GM12878 (cell line): ENCODE data around the gene KANSL3. TPM values are rescaled to one million over a fixed set of nuclear protein-coding genes. Genes with fewer than 3 reads are reported as not detected.

ENCODE experiments used
- BCL11A ChIP-seq: IDR thresholded peaks from 2 replicates; pipeline ENCODE4 v1.6.1; 2011; ENCODE audit warnings: low read depth, low read length
- EGR1 ChIP-seq, 2 experiments: IDR thresholded peaks; 1 replicate in 1 of 2; 2 replicates in 1 of 2; pipeline ENCODE4 v1.6.1; 2011 to 2012; ENCODE audit warnings: low read depth in 2 of 2, low read length in 2 of 2, borderline replicate concordance in 1 of 2, mild to moderate bottlenecking in 1 of 2, moderate library complexity in 1 of 2
- FOS ChIP-seq: IDR thresholded peaks from 3 replicates; pipeline ENCODE4 v1.6.1; 2011; ENCODE audit warnings: borderline replicate concordance; ENCODE audit not compliant: insufficient read length; ENCODE audit errors: extremely low read depth
- GATAD2B ChIP-seq: fragments of 450-650 bp; conservative IDR thresholded peaks from 2 replicates; pipeline ENCODE4 v1.6.1; 2017; ENCODE audit warnings: low read depth, mild to moderate bottlenecking, moderate library complexity
- POLR2AphosphoS5 ChIP-seq: IDR thresholded peaks from 2 replicates; pipeline ENCODE4 v1.6.1; 2011; ENCODE audit warnings: mild to moderate bottlenecking, low read length, inconsistent platforms
- SMARCA5 ChIP-seq: fragments of 450-650 bp; IDR thresholded peaks from 2 replicates; pipeline ENCODE4 v1.6.1; 2017; ENCODE audit warnings: mild to moderate bottlenecking
- TCF12 ChIP-seq: IDR thresholded peaks from 2 replicates; pipeline ENCODE4 v1.6.1; 2011; ENCODE audit warnings: low read depth, mild to moderate bottlenecking, low read length
- polyA plus RNA-seq, 11 experiments: library from polyadenylated mRNA; depleted of rRNA in 4 of 11; unstranded in 6 of 11; stranded (reverse) in 5 of 11; fragments of >200 nt; fragmentation: Nextera tagmentation in 4 of 11; fragmentation: Illumina TruSeq in 1 of 11; extraction: Ambion mirVana in 4 of 11; extraction: Trizol in 1 of 11; gene quantifications; 1 replicate in 1 of 11; 2 replicates in 10 of 11; pipeline versions ENCODE4 v1.2.1 to v1.2.3, GENCODE V29; 2011 to 2016; ENCODE audit warnings: inconsistent platforms in 2 of 11, missing spikeins in 2 of 11, low read depth in 1 of 11
- total RNA-seq, 4 experiments: library from RNA; depleted of rRNA in 3 of 4; stranded (reverse); fragments of >200 nt in 3 of 4; fragmentation: Illumina TruSeq in 1 of 4; extraction: Trizol in 1 of 4; gene quantifications; 2 replicates each; pipeline versions ENCODE4 v1.2.1 to v1.2.3, GENCODE V29; 2013 to 2021
- TF ChIP-seq, protein P1 (sequence below): IDR thresholded peaks from 2 replicates; pipeline ENCODE4 v1.6.1; 2012; ENCODE audit warnings: improper control_type of control experiment, low read depth, low read length; ENCODE audit not compliant: insufficient replicate concordance
- TF ChIP-seq, protein P2 (sequence below): IDR thresholded peaks from 2 replicates; pipeline ENCODE4 v1.6.1; 2011; ENCODE audit warnings: low read depth, low read length, improper control_type of control experiment, borderline replicate concordance
- TF ChIP-seq, protein P3 (sequence below): fragments of 450-650 bp; IDR thresholded peaks from 2 replicates; pipeline ENCODE4 v1.6.1; 2017; ENCODE audit warnings: antibody characterized with exemption, mild to moderate bottlenecking, moderate library complexity
- TF ChIP-seq, protein P4 (sequence below): IDR thresholded peaks from 2 replicates; pipeline ENCODE4 v1.6.1; 2012; ENCODE audit warnings: low read depth, low read length, improper control_type of control experiment
- TF ChIP-seq, protein P5 (sequence below): IDR thresholded peaks from 2 replicates; pipeline ENCODE4 v1.6.1; 2011; ENCODE audit warnings: low read depth, mild to moderate bottlenecking, low read length, moderate library complexity, borderline replicate concordance; ENCODE audit errors: extremely low read depth
- TF ChIP-seq, protein P6 (sequence below): IDR thresholded peaks from 2 replicates; pipeline ENCODE4 v1.6.1; 2012; ENCODE audit warnings: low read depth, low read length, improper control_type of control experiment

The KANSL3 gene
- total and polyA plus RNA-seq, 10 of the 15 experiments (the other 5 are each of a cell fraction or from before 2014, with no cell fraction given), result 5.6 to 25.9 (median 16.7) TPM

DNA sequence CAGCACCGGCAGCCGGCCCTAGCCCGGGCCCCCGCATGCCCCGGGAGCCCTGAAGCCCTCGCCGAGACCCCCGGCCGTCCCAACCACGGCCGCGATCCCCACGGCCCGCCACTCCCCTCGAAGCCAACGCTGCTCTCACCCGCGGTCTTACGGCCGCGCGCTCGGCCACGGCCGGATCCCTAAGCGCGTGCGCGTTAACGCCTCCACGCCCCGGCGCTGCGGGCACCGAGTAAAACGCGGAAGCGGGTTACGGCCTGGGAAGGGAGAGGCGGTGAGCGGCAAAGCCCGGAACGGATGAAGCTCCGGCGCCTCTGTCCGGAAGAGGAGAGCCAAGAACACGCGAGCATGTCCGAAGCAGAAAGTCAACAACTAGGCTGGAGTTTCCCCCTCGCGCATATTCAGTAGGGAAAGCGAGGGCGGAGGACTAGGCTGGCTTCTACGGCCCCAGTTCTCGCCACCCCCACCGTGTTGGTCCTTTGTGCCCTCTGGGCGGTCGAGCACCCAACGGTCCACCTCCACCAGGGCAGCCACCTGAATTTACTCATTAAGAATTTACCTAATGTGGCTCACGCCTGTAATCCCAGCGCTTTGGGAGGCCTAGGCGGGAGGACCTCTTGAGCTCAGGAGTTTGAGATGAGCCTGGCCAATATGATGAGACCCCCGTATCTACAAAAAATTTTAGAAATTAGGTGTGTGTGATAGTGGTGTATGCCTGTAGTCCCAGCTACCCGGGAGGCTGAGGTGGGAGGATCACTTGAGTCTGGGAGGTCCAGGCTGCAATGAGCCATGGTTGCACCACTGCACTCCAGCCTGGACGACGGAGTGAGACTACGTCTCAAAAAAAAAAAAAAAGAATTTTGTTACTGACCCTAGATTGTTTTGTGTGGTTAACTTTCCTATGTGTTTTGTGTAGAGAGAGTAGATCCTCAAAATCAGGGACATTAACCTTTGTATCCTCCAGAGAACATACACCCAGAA is at the start of gene KANSL3 (continued):
- TF ChIP-seq, protein P1, sequence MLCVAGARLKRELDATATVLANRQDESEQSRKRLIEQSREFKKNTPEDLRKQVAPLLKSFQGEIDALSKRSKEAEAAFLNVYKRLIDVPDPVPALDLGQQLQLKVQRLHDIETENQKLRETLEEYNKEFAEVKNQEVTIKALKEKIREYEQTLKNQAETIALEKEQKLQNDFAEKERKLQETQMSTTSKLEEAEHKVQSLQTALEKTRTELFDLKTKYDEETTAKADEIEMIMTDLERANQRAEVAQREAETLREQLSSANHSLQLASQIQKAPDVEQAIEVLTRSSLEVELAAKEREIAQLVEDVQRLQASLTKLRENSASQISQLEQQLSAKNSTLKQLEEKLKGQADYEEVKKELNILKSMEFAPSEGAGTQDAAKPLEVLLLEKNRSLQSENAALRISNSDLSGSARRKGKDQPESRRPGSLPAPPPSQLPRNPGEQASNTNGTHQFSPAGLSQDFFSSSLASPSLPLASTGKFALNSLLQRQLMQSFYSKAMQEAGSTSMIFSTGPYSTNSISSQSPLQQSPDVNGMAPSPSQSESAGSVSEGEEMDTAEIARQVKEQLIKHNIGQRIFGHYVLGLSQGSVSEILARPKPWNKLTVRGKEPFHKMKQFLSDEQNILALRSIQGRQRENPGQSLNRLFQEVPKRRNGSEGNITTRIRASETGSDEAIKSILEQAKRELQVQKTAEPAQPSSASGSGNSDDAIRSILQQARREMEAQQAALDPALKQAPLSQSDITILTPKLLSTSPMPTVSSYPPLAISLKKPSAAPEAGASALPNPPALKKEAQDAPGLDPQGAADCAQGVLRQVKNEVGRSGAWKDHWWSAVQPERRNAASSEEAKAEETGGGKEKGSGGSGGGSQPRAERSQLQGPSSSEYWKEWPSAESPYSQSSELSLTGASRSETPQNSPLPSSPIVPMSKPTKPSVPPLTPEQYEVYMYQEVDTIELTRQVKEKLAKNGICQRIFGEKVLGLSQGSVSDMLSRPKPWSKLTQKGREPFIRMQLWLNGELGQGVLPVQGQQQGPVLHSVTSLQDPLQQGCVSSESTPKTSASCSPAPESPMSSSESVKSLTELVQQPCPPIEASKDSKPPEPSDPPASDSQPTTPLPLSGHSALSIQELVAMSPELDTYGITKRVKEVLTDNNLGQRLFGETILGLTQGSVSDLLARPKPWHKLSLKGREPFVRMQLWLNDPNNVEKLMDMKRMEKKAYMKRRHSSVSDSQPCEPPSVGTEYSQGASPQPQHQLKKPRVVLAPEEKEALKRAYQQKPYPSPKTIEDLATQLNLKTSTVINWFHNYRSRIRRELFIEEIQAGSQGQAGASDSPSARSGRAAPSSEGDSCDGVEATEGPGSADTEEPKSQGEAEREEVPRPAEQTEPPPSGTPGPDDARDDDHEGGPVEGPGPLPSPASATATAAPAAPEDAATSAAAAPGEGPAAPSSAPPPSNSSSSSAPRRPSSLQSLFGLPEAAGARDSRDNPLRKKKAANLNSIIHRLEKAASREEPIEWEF, result no peak
- TF ChIP-seq POLR2AphosphoS5 (peak; percentile 76), BCL11A (peak; percentile 55; the same call in 1 of the 2 replicates), TCF12 (0 out of 2 replicates have a peak, but pooled peaks have one; percentile 38), GATAD2B (peak; percentile 87), EGR1 (IDR thresholded peaks at IDR 0.05; ENCODE audit: borderline replicate concordance in 1 of 2, low read depth in 2 of 2, low read length in 2 of 2) (peak in 1 of 2 experiments; percentile 82; a peak in 2 of 3 replicates), SMARCA5 (0 out of 2 replicates have a peak, but pooled peaks have one; percentile 81), FOS (no peak)
- TF ChIP-seq, protein P2, sequence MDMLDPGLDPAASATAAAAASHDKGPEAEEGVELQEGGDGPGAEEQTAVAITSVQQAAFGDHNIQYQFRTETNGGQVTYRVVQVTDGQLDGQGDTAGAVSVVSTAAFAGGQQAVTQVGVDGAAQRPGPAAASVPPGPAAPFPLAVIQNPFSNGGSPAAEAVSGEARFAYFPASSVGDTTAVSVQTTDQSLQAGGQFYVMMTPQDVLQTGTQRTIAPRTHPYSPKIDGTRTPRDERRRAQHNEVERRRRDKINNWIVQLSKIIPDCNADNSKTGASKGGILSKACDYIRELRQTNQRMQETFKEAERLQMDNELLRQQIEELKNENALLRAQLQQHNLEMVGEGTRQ, result no peak
- TF ChIP-seq, protein P3, sequence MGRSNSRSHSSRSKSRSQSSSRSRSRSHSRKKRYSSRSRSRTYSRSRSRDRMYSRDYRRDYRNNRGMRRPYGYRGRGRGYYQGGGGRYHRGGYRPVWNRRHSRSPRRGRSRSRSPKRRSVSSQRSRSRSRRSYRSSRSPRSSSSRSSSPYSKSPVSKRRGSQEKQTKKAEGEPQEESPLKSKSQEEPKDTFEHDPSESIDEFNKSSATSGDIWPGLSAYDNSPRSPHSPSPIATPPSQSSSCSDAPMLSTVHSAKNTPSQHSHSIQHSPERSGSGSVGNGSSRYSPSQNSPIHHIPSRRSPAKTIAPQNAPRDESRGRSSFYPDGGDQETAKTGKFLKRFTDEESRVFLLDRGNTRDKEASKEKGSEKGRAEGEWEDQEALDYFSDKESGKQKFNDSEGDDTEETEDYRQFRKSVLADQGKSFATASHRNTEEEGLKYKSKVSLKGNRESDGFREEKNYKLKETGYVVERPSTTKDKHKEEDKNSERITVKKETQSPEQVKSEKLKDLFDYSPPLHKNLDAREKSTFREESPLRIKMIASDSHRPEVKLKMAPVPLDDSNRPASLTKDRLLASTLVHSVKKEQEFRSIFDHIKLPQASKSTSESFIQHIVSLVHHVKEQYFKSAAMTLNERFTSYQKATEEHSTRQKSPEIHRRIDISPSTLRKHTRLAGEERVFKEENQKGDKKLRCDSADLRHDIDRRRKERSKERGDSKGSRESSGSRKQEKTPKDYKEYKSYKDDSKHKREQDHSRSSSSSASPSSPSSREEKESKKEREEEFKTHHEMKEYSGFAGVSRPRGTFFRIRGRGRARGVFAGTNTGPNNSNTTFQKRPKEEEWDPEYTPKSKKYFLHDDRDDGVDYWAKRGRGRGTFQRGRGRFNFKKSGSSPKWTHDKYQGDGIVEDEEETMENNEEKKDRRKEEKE, result no peak
- TF ChIP-seq, protein P4, sequence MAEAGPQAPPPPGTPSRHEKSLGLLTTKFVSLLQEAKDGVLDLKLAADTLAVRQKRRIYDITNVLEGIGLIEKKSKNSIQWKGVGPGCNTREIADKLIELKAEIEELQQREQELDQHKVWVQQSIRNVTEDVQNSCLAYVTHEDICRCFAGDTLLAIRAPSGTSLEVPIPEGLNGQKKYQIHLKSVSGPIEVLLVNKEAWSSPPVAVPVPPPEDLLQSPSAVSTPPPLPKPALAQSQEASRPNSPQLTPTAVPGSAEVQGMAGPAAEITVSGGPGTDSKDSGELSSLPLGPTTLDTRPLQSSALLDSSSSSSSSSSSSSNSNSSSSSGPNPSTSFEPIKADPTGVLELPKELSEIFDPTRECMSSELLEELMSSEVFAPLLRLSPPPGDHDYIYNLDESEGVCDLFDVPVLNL, result peak; percentile 30; the same call in 1 of the 2 replicates
- TF ChIP-seq, protein P5, sequence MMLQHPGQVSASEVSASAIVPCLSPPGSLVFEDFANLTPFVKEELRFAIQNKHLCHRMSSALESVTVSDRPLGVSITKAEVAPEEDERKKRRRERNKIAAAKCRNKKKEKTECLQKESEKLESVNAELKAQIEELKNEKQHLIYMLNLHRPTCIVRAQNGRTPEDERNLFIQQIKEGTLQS, result no peak
- TF ChIP-seq, protein P6, sequence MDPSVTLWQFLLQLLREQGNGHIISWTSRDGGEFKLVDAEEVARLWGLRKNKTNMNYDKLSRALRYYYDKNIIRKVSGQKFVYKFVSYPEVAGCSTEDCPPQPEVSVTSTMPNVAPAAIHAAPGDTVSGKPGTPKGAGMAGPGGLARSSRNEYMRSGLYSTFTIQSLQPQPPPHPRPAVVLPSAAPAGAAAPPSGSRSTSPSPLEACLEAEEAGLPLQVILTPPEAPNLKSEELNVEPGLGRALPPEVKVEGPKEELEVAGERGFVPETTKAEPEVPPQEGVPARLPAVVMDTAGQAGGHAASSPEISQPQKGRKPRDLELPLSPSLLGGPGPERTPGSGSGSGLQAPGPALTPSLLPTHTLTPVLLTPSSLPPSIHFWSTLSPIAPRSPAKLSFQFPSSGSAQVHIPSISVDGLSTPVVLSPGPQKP, result peak; percentile 96
